Measurements from ENCODE around the gene C13orf46. TPM values are rescaled to one million over a fixed set of nuclear protein-coding genes. Genes with fewer than 3 reads are reported as not detected.
A peak's percentile ranks its signal among the peaks of the same experiment; 100 is the strongest.

C13orf46 gene
- total RNA-seq, 1 donor from 2014 or later, result 21.2 TPM

DNA sequence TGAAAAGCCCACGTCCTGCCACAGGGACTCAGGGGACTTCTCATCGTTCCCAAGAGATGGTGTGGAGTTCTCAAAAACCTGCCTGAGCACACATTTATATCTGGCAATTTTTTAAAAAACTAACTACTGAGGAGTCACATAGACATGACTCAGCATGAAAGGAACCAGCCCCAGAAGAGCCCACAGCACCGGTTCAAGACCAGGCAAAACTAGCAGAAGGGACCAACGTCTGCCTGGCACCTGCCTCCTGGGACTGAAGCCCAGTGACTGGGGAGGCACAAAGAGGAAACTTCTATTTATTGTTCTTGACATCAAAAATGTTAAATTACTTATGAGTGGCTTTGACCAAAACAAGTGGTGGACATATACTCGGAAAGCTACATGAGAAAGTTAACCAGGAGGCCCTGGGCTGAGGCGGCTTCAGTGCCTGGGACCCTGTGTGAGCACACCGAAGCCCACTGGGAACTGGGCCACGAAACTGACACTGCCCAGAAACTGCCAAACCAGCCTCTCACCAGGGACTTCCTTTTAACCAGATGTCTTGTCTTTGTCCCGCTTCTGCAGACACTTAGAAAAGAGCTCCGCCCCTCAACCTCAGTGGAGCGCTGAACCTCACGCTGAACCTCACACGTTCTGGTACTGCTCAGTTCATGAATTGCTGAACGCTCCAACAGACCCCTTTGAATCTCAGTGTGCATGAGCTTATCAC lies 25.7 kb downstream of the C13orf46 start:
- DNase-seq (no peak), ATAC-seq (no peak)
- Histone ChIP-seq H3K27me3 (no peaks in the 10 kb centered on the region), H3K9me3 (no peaks in the 10 kb centered on the region), H3K4me1 (no peaks in the 10 kb centered on the region), H3K36me3 (no peaks in the 10 kb centered on the region), H3K4me3 (no peak overlapping the region), H3K27ac (no peak overlapping the region)
- TF ChIP-seq, protein P1, sequence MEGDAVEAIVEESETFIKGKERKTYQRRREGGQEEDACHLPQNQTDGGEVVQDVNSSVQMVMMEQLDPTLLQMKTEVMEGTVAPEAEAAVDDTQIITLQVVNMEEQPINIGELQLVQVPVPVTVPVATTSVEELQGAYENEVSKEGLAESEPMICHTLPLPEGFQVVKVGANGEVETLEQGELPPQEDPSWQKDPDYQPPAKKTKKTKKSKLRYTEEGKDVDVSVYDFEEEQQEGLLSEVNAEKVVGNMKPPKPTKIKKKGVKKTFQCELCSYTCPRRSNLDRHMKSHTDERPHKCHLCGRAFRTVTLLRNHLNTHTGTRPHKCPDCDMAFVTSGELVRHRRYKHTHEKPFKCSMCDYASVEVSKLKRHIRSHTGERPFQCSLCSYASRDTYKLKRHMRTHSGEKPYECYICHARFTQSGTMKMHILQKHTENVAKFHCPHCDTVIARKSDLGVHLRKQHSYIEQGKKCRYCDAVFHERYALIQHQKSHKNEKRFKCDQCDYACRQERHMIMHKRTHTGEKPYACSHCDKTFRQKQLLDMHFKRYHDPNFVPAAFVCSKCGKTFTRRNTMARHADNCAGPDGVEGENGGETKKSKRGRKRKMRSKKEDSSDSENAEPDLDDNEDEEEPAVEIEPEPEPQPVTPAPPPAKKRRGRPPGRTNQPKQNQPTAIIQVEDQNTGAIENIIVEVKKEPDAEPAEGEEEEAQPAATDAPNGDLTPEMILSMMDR (IDR thresholded peaks at IDR 0.05), result no peak
- intact Hi-C loops (cut with DNase I), result no loop called here

GRCh38 chr13:113947311-113948033 lies 26.4 kb downstream of the C13orf46 start:
- Histone ChIP-seq H3K27ac (no peak overlapping the region), H3K4me3 (no peak overlapping the region), H3K4me1 (no peaks in the 10 kb centered on the region), H3K9me3 (no peaks in the 10 kb centered on the region), H3K36me3 (no peaks in the 10 kb centered on the region), H3K27me3 (no peaks in the 10 kb centered on the region)
- peak; percentile 13 for ATAC-seq
- DNase-seq, result no peak
- TF ChIP-seq, protein P1 (IDR thresholded peaks at IDR 0.05), result peak; percentile 53
- intact Hi-C loops (cut with DNase I), result no loop called here

- Histone ChIP-seq H3K27ac (no peak overlapping the region), H3K4me1 (no peaks in the 10 kb centered on the region), H3K4me3 (no peak overlapping the region), H3K27me3 (no peaks in the 10 kb centered on the region), H3K36me3 (no peaks in the 10 kb centered on the region), H3K9me3 (no peaks in the 10 kb centered on the region)
- TF ChIP-seq, protein P1 (IDR thresholded peaks at IDR 0.05), result no peak
- intact Hi-C loops (cut with DNase I), result no loop called here
- no peak for ATAC-seq
- DNase-seq, result no peak
Observed at GRCh38 chr13:113946409-113947181, 27.3 kb downstream of the C13orf46 start.

- H3K36me3 ChIP-seq, result no peaks in the 10 kb centered on the region
- H3K9me3 ChIP-seq, result no peaks in the 10 kb centered on the region
- no peak for ATAC-seq
- TF ChIP-seq, protein P1 (IDR thresholded peaks at IDR 0.05), result no peak
- H3K27ac ChIP-seq, result no peak overlapping the region
- intact Hi-C loops (cut with DNase I), result no loop called here
- no peak overlapping the region for H3K4me3 ChIP-seq
- H3K27me3 ChIP-seq, result no peaks in the 10 kb centered on the region
- no peaks in the 10 kb centered on the region for H3K4me1 ChIP-seq
- DNase-seq, result no peak
Observed at GRCh38 chr13:113945857-113946408, 27.9 kb downstream of the C13orf46 start.

DNA sequence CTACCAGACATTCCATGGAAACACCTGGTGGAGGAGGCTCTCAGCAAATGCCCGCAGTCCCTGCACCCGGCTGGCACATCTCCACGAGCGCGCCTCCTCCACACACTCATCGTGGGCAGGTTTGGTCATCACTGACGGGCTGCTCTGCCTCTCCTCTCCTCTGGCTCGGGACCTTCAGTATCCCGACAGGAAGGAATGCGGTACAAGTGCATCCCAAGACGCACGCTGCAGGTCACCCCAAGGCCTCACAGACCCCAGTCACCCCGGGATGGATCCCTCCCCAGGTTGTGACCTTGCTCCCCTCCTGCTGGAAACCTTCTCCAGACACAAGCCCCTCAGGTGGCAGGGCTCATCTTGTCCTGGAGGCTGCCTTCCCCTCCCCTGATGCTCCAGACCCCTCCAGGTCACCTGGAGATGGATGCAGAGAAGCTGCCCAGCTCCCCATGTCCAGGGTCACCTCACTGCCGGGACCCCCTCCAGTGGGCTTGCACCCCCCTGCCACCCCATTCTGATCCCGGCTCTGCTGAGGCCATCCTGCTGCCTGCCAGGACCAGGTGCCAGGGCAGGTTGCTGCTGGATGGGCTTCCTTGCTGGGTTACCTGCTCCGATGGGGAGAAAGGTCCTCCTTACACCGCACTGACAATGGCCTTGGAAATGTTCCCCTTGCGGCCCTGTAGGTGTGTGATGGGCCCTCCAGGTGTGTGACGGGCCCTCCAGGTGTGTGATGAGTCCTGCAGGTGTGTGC lies 29.9 kb downstream of the C13orf46 start:
- DNase-seq (no peak), ATAC-seq (no peak)
- Histone ChIP-seq H3K27me3 (no peaks in the 10 kb centered on the region), H3K4me1 (no peaks in the 10 kb centered on the region), H3K4me3 (no peak overlapping the region), H3K27ac (no peak overlapping the region), H3K9me3 (no peaks in the 10 kb centered on the region), H3K36me3 (no peaks in the 10 kb centered on the region)
- intact Hi-C loops (cut with DNase I), result no loop called here
- TF ChIP-seq, protein P1 (IDR thresholded peaks at IDR 0.05), result no peak
